ENCODE results near the gene MFSD2B.
"Not testable (repeated sequence)": the region's sequence is repeated elsewhere in the genome, so short reads cannot be mapped to it uniquely, and the experiment has no call there.

Gene MFSD2B, protein sequence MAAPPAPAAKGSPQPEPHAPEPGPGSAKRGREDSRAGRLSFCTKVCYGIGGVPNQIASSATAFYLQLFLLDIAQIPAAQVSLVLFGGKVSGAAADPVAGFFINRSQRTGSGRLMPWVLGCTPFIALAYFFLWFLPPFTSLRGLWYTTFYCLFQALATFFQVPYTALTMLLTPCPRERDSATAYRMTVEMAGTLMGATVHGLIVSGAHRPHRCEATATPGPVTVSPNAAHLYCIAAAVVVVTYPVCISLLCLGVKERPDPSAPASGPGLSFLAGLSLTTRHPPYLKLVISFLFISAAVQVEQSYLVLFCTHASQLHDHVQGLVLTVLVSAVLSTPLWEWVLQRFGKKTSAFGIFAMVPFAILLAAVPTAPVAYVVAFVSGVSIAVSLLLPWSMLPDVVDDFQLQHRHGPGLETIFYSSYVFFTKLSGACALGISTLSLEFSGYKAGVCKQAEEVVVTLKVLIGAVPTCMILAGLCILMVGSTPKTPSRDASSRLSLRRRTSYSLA

DNA sequence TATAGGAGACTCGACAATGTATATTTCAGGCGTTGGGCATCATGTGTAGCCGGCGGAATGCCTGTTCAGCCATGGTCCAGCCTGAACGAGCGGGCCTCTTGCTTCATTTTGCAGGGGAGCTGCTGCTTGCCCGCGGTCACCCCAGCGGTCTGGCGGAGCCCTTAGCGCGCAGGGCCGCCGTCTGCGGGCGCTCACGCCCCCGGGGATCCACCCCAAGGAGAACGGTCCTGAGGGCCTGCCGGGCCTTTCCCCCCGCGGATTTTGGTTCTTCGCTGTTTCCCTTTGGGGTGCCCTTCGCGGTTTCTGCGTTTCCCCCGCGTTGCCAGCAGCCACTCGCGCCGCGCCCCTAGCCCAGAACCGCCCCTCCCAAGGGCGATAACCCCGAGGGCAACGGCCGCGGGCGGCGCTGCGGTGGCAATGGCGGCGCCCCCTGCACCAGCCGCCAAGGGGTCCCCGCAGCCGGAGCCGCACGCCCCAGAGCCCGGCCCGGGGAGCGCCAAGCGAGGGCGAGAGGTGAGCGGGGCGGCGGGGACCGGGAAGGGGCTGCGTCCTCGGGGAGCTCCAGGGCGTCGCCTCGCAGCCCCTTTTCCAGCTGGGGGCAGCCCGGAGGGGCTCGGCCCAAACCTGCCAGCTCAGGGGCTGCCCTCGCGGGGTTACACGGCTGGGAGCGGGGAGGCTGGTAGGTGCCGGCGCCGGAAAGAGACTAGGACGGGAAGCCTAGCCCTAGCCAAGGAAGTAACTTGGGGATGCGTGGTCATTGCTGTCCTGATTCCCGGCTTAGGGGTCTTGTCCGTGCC lies at the start of gene MFSD2B:
Gene MFSD2B, plus strand, starts transcription at position 406 of the 797 bp plus-strand sequence. Its CDS starts 12 bp downstream, at position 418.
- DNase-seq (ENCODE audit: low spot score), result no peak

DNA sequence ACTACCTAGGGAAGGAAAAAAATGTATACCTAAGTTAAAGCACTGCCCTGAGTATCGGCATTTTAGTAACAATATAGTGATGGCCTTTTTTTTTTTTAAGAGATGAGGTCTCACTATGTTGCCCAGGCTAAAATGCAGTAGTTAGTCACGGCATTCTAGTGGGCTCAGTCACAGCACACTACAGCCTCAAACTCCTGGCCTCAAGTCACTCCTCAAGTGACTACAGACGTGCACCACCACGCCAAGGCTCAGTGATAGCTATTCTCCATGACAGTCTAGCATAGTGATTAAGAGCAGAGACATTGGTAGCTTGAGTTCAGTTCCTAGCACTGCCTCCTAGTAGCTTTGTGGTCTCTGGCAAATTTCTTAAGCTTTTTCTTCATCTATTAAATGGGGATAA lies 42.0 kb upstream of the MFSD2B start:
- DNase-seq (ENCODE audit: low spot score), result no peak

DNA sequence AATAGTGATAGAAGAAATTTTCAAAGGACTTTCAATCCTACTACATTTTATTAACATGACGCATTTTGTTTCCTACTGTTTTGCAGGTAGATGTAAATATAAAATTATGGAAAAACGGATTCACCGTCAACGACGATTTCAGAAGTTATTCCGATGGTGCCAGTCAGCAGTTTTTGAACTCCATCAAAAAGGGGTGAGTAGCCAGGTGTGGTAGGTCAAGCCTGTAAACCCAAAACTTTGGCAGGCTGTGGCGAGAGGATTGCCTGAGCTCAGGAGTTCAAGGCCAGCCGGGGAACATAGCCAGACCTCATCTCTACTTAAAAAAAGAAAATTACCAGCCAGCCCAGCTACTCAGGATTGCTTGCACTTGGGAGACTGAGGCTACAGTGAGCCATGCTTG lies 33.0 kb upstream of the MFSD2B start:
- DNase-seq (ENCODE audit: low spot score), result no peak

DNA sequence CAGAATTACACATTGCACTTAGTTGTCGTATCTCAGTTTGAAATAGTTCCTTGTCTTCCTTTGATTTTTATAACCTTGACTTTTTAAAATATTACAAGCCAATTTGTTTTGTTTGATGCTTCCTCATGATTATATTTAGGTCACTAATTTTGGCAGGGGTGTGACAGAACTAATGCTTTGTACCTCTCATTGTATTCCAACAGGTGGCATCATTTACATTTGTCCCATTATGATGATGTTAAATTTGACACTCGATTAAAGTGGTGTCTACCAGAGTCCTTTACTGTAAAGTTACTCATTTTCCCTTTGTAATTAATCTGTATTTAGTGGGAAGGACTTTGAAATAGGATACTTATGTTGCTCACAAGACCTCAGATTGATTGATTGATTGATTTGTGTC lies 21.5 kb upstream of the MFSD2B start:
- DNase-seq (ENCODE audit: low spot score), result peak; percentile 37

DNA sequence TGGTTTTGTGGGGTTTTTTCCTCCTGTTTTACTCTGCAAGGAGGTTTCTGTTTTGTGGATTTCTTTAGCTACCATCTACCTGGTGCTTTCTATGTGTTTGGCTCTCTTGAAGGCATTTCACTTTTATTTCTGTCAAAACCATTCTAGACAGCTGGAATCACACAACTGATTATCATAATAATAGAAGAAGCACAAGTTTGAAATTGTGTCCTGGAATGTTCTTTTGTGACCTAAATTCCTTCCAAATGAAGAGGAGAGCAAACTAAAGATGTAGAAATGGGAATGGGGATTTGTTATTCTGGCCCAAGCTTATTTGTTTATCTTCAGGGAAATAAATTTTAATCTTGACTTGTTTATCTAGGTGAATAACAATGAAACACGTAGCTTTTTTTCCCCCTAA lies 17.0 kb upstream of the MFSD2B start:
- no peak for DNase-seq (ENCODE audit: low spot score)

DNA sequence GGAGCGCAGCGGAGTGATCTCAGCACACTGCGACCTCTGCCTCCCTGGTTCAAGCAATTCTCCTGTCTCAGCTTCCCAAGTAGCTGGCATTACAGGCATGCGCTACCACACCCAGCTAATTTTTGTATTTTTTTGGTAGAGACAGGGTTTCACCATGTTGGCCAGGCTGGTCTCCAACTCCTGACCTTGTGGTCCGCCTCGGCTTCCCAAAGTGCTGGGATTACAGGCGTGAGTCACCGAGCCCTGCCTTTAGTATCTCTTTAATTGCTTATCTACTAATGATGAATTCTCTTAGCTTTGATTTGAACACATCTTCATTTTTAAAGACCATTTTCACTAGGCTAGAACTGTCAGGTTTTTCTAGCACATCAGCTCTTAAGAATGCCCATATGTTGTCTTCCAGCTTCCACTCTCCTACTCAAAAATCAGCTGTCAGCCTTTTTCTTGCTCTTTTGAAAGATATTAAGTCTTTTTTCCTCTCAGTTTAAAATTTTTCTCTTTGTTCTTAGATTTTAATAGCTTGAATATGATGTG lies 16.1 kb upstream of the MFSD2B start:
- no peak for DNase-seq (ENCODE audit: low spot score)

DNA sequence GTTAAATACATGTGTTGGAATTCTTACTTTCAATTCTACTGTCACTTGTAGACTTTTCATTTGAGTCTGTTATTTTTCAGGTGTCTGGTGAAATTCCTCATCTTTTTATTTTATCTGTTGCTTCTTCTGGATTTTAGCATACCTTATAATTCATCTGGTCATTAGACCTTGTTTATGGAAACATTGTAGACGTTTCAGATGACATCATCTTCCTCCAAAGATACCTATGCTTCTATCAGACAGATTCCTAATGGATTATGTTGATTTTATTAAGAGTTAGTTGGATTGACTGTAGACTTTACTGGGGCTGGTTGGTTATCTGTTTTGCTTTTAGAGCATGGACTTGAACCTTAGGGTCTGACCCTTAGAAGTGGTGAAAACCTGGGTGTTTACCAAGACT lies 15.3 kb upstream of the MFSD2B start:
- no peak for DNase-seq (ENCODE audit: low spot score)

DNA sequence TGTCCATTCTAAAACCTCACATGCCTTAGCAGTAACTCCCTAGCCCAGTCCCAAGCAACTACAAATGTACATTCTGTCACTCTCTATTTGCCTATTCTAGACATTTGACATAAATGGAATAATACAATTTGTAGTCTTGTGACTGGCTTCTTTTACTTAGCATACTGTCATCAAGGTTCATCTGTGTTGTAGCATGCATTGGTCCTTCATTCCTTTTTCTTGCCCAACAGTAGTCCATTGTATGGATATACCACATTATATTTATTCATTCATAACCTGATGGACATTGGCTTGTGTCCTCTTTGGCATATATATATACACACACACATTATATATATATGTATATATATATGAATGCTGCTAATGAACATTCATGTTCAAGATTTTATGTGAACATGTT lies 2.2 kb upstream of the MFSD2B start:
- no peak for DNase-seq (ENCODE audit: low spot score)

DNA sequence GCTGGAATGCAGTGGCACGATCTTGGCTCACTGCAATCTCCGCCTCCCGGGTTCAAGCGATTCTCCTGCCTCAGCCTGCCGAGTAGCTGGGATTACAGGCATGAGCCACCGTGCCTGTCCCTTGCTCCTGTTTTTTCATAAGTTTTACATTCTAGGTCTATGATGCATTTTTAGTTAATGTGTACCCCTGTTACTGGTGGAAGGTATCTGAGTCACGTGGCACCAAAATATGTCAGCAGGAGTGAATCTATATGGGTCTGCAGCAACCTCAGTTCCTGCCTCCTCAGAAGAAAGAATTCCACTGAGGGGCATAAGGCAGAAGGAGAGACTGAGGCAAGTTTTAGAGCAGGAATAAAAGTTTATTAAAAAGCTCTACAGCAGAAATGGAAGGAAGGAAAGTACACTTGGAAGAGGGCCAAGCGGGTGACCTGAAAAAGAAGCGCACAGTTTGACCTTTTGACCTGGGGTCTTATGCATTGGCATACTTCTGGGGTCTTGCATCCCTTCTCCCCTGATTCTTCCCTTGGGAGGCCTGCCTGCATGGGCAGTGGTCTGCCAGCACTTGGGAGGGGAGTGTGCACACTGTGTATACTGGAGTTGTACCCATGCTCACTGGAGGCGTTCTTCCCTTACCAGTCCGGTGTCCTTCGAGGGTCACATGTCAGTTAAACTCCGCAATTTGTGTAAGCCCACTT lies 1.1 kb upstream of the MFSD2B start:
- no peak for DNase-seq (ENCODE audit: low spot score)

DNA sequence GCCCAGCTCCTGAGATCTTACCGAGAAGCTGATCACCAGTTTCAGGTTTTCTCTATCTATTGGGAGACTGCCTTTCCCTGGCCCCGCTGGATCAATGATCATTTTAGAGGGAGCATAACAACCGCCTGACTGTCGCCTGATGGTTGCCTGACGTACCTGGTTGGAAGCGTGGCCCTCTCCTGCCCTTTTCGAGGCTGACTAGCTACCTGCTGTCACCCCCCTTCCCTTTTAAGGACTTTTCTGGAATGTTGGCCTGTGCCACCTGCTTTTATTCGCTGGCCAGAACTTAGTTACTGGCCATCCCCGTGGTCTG lies 562 bp upstream of the MFSD2B start:
- DNase-seq (ENCODE audit: low spot score), result no peak

DNA sequence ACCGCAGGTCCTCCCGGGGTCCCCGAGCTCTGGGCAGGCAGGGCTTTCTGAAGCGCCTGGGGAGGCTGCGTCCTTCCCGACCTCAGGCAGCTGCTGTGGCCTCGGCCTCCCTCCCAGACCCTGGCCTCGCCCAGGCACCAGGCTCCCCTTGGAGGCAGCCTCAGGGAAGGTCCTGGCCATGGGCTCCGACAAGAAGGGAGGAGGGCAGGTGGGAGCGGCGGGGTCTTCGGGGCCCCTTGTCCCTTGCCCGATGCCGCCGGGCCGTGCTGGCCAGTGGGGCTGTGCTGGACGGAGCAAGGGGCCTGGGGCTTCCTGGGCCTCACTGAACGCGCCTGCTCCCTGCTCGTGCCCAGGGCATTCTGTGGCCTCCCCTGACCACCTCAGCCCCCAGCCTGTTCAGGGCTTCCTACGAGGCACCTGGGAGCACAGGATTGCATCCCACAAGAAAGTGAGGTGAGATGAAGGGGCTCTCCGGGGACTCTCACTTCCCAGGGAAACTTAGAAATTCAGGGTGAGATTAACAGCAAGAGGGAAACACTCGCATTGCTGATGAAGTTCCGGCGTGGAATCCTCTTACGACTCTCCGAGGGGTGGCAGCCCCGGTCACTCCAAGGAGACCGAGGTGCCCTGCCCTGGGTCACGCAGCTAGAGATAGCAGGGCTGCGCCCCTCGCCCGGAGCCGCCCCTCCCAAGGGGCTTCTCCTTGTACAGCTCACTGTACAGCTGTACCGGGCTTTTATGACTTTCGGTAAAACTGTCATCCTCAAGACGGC lies 778 bp downstream of the MFSD2B start:
- DNase-seq (ENCODE audit: low spot score), result no peak

DNA sequence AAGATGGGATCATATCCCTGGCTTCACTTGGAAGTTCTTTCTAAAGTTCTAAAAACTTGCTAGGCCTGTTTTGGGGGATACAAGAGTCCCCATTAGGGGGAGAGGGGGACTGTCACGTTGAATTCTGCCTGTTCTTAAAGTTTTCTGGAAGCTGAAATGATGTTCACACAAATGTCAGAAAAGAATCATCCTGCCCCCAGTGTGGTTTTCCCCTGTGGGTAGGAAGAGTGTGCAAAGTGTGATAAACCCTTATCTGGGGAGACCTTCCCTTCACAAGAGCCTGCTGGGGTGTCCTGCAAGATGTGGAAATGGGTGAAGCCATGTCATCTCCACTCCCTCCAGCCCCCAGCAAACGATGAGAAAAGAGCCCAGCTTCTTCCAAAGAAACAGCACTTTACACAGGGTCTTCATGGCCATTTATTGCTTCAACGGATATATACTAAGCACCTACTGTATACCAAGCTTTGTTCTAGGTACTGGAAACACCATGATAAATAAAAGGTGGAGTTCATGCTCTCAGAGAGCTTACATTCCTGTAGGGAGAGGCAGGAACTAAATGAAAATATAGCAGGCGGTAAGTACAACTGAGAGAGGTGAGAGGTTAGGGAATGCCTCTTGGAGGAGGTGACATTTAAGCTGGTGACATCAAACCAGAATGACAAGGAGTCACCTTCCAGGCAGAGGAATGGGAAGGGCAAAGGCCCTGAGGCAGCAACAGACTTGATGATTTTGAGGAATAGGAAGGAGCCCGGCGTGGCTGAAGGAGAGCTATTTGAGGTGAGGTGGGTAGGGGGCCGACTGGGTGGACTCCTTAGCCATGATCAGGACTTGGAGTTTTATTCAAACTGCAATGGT lies 1.6 kb downstream of the MFSD2B start:
- DNase-seq (ENCODE audit: low spot score), result no peak

DNA sequence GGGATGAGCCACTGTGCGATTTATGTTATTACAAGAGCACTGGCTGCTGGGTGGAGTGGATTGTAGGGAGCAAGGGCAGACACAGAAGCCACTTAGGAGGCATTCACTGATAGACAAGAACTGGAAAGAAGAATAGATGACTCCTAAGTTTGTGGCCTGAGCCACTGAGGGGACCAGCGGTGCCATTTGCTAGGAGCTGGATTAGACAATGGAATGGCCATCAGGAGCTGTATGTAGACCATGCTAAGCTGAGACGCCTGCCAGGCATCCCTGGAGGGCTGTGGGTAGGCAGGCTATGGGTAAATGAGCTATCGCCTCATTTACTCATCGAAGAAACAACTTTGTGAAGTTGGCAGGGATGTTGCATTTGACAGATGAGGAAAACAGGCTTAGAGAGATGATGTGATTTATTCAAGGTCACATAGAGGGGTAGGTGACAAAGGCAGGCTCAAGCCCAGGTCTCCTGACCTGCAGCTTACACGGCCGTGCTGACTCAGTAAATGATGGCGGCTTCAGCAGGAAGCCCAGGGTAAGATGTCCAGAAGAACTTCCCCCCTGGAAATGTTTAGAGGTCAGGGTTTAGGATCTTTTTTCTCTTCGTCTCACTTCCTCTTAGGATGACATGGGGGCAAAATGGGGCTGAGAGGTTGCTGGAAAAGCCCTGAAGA lies 2.8 kb downstream of the MFSD2B start:
- no peak for DNase-seq (ENCODE audit: low spot score)

DNA sequence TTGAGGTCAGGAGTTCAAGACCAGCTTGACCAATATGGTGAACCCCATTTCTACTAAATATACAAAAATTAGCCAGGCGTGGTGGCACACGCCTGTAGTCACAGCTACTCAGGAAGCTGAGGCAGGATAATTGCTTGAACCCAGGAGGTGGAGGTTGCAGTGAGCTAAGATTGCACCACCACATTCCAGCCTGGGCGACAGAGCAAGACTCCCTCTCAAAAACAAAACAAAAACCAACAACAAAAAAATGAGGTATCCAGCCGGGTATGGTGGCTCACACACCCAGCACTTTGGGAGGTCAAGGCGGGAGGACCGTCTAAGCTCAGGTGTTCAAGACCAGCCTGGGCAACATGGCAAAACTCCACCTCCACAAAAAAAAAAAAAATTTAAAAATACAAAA lies 5.0 kb downstream of the MFSD2B start:
- not testable (repeated sequence) for DNase-seq (ENCODE audit: low spot score)

DNA sequence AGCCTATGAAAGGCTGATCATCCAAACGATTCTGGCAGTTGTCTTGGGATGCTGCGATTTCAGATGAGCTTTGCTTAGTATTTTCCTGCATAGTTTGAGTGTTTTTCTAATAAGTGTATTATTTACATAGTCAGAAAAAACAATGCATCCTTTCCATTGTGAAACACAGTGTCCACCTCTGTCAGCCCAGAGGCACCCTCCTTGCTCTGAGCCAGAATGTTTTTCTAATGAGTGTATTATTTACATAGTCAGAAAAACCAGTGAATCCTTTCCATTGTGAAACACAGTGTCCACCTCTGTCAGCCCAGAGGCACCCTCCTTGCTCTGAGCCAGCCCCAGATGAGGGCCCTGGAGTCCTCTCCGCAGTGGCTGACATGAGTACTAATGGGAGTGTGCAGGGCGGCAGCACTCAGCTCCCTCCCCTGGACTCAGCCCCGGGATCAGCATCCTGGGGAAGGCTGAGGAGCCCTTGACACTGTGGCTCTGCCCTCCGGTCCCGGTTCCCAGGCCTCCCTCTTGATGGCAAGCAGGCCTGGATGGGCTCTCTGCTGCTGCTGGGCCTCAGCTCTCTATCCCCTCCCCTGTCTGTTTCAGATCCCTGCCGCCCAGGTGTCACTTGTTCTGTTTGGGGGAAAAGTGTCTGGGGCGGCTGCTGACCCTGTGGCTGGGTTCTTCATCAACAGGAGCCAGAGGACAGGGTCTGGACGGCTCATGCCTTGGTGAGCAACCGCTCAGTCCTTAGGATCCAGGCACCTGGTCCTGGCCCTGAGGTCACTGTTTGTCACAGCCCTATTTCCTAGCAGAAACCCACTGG lies 5.9 kb downstream of the MFSD2B start:
- DNase-seq (ENCODE audit: low spot score), result no peak

DNA sequence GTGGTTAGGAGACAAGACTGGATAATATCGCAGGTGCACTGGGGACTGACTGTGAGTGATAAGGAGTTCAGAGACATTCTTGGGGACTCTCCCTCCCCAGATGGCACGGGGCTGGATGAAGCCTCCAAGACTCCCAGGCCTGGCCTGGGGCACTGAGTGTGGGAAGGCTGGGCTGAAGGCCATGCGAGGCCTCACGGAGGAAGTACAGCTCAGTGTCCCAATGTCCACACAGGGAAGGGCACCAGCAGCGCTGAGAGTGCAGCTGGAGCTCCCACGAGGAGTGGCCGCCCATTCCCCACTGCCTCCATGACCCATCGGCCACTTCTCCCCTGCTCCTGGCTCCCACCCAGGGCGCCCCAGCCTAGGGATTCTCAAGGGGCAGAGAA lies 6.5 kb downstream of the MFSD2B start:
- DNase-seq (ENCODE audit: low spot score), result no peak

DNA sequence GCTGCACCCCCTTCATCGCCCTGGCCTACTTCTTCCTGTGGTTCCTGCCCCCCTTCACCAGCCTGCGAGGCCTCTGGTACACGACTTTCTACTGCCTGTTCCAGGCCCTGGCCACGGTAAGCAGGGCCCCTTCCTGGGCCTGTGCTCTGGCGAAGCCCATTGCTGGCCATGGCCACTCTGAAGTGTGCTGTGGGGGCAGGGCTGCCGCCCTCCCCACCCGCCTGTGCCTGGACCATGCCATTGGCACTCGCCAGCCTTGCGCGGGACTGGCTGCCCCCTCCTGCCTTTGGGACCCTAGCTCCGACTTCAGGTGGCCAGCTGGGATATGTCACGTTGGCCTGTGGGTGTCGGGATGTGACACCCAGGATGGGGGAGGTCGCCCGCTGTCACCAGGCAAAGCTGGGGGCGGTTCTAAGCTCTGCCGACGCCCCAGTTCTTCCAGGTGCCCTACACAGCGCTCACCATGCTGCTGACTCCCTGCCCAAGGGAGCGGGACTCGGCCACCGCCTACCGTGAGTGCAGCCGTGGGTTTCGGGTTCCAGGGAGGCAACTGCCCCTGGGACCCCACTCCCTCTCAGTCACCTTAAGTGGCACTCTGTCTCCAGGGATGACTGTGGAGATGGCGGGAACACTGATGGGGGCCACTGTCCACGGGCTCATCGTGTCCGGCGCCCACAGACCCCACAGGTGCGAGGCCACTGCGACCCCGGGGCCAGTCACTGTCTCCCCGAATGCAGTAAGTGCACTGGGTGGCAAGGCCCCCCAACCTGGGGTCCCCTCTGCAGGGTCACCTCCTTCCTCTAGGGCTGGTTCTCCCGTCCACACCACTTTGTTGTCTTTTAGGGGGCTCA lies 7.2 kb downstream of the MFSD2B start:
- DNase-seq (ENCODE audit: low spot score), result no peak

DNA sequence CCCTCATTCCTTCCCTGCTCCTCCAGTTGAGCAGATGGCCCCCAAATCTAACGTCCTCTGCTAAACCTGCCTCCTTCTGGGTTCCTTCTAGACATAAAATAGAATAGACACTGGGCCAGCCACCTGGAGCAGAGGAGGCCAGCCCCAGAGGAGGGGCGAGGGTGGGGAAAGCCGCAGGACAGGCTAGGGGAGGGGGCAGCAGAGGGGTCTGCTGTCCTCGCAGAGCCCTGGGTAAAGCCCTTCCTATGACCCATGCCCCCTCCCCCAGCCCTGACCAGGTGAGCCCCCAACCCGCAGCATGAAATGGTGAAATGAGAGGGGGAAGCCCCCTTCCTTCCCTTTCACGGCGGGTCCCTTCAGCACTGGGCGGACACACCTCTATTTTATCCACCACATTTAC lies 7.8 kb downstream of the MFSD2B start:
- DNase-seq (ENCODE audit: low spot score), result no peak

All from CD4-positive, alpha-beta T cell treated with Interleukin-2 at 100 ng/mL for 4 hours (primary cell).